GM19025 (cell line): Measurements from ENCODE around the gene RIT2.
"Not testable (repeated sequence)": the region's sequence is repeated elsewhere in the genome, so short reads cannot be mapped to it uniquely, and the experiment has no call there.

ENCODE experiments used
- ATAC-seq: cut with Tn5 transposase; IDR thresholded peaks from one replicate; pipeline ENCODE4 v1.9.1; 2021; ENCODE audit warnings: mild to moderate bottlenecking, low read depth, moderate library complexity; ENCODE audit not compliant: unreplicated experiment

Gene RIT2

GRCh38 chr18:42860011-42860410 is 255.5 kb downstream of the RIT2 start:
- no peak for ATAC-seq

- no peak for ATAC-seq
Observed at GRCh38 chr18:42854558-42854957, 260.9 kb downstream of the RIT2 start.

- no peak for ATAC-seq
Observed at GRCh38 chr18:42850174-42851083, 265.1 kb downstream of the RIT2 start.

GRCh38 chr18:42839408-42839807 is 276.1 kb downstream of the RIT2 start:
- ATAC-seq, result no peak

GRCh38 chr18:42838546-42839145 is 276.8 kb downstream of the RIT2 start:
- ATAC-seq, result no peak

- ATAC-seq, result no peak
Observed at GRCh38 chr18:42830936-42831335, 284.5 kb downstream of the RIT2 start.

- ATAC-seq, result no peak
Observed at GRCh38 chr18:42828881-42829280, 286.6 kb downstream of the RIT2 start.

GRCh38 chr18:42824178-42824577 is 291.3 kb downstream of the RIT2 start:
- no peak for ATAC-seq

- ATAC-seq, result no peak
Observed at GRCh38 chr18:42822711-42823110, 292.8 kb downstream of the RIT2 start.

GRCh38 chr18:42821492-42821891 is 294.0 kb downstream of the RIT2 start:
- no peak for ATAC-seq

- ATAC-seq, result no peak
Observed at GRCh38 chr18:42814618-42815017, 300.9 kb downstream of the RIT2 start.

- ATAC-seq, result no peak
Observed at GRCh38 chr18:42814184-42814583, 301.3 kb downstream of the RIT2 start.

GRCh38 chr18:42813570-42813969 is 301.9 kb downstream of the RIT2 start:
- ATAC-seq, result no peak

GRCh38 chr18:42807887-42808286 is 307.6 kb downstream of the RIT2 start:
- no peak for ATAC-seq

- no peak for ATAC-seq
Observed at GRCh38 chr18:42801706-42802105, 313.8 kb downstream of the RIT2 start.

- no peak for ATAC-seq
Observed at GRCh38 chr18:42798606-42799170, 316.8 kb downstream of the RIT2 start.

- ATAC-seq, result not testable (repeated sequence)
Observed at GRCh38 chr18:42795213-42795789, 320.2 kb downstream of the RIT2 start.

GRCh38 chr18:42792731-42793130 is 322.8 kb downstream of the RIT2 start:
- ATAC-seq, result no peak

GRCh38 chr18:42784632-42785031 is 330.9 kb downstream of the RIT2 start:
- no peak for ATAC-seq

- no peak for ATAC-seq
Observed at GRCh38 chr18:42782929-42783328, 332.6 kb downstream of the RIT2 start.

- no peak for ATAC-seq
Observed at GRCh38 chr18:42781298-42781815, 334.1 kb downstream of the RIT2 start.
